HG03521 (cell line): ENCODE results near the gene DUOXA2.
A peak's percentile ranks its signal among the peaks of the same experiment; 100 is the strongest.

Experiments used
- ATAC-seq: cut with Tn5 transposase; IDR thresholded peaks from one replicate; pipeline ENCODE4 v1.9.1; 2021; ENCODE audit warnings: mild to moderate bottlenecking, moderate library complexity; ENCODE audit not compliant: unreplicated experiment

Gene DUOXA2

GRCh38 chr15:45156744-45157455, 42.8 kb downstream of the DUOXA2 start:
- no peak for ATAC-seq

GRCh38 chr15:45157974-45158373, 43.8 kb downstream of the DUOXA2 start:
- ATAC-seq, result no peak

DNA sequence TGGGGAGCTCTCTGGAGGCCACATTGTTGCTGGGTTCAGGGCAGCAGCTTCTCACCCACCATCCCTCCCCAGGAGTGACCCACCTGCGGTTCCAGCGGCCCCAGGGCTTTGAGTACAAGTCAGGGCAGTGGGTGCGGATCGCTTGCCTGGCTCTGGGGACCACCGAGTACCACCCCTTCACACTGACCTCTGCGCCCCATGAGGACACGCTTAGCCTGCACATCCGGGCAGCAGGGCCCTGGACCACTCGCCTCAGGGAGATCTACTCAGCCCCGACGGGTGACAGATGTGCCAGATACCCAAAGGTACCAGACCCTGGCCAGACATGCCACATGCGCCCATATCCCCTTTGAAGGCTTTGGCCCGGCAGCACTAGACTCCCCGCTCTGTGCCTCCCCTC, 47.5 kb downstream of the DUOXA2 start:
- ATAC-seq, result no peak

DNA sequence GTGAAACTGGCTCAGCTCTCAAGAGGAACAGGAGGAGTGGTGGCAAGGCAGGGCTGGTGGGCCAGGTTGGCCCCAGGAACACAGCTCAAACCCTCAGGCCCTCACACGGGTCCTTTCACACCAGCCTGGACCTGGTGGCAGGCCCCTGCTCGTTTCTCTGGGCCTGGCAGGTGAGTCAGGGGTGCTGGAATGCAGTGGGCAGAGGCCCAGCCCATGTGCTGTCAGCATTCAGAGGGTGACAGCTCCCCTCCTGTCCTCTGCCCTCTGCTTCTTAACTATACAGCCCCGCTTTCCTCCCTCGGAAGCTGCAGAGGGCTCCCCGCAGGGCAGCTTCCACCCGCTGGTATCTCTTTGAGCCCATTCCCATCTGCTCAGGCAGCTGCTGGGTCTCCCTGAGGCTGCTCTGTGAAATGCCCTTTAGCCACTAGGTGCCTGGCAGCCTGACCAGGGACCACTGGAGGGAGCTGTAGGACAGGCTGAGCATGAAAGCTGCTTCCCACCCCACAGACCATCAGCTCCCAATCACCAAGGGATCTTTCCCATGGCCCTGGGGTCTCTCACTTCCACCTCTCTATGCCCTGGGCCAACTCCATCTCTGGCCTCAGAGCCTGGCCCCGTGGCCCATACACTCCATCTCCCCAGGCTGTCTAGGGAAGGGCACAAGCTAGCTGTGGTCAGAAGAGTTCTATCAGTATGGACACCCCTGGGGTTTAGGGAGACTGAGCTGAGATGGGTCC, 48.8 kb downstream of the DUOXA2 start:
- peak; percentile 37 for ATAC-seq

DNA sequence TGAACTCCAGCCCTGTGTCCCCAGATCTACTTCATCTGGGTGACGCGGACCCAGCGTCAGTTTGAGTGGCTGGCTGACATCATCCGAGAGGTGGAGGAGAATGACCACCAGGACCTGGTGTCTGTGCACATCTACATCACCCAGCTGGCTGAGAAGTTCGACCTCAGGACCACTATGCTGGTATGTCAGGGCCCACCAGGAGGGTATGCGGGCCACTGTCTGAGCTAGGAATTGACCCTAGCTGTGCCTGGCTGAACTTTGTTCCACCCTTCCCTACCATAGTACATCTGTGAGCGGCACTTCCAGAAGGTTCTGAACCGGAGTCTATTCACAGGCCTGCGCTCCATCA, 49.4 kb downstream of the DUOXA2 start:
- ATAC-seq, result no peak

- ATAC-seq, result no peak
Observed at GRCh38 chr15:45164914-45165313, 50.8 kb downstream of the DUOXA2 start.

DNA sequence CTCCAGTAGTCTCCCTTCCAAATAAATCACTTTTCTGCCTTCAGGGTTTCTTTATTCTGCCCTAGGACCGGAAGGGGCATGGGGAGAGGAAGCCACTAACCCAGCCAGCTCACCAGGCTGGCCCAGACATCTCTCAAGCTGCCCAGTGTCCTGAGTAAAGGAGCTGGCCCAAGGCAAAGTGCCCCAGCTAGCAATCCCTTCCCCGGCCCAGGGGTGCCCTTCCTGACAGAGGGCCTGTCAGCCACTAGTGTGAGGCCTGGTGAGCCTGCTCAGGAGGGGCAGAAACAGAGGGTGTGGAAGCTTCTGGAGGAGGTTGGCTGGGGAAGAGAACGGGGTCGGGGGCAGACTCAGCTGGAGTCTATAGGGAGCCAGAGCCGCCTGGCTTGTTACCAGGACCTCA, 51.4 kb downstream of the DUOXA2 start:
- no peak for ATAC-seq

GRCh38 chr15:45166834-45167630, 52.9 kb downstream of the DUOXA2 start:
- ATAC-seq, result peak; percentile 86

- ATAC-seq, result no peak
Observed at GRCh38 chr15:45167631-45168205, 53.6 kb downstream of the DUOXA2 start.
